ENCODE results near the gene BRIP1.

- TF ChIP-seq CTCF (IDR thresholded peaks at IDR 0.05) (no peak), POLR2A (IDR thresholded peaks at IDR 0.05) (no peak)
Measured at GRCh38 chr17:61720016-61720795, 143.1 kb downstream of the BRIP1 start.

Measured in testis (tissue), 2 donors.